ENCODE results near the gene CDH23.

CDH23 gene

GRCh38 chr10:71829896-71830295, 433.2 kb downstream of the CDH23 start:
- DNase-seq (ENCODE audit: low read depth in 2 of 2, low spot score in 1 of 2) = no peak

- no peak for DNase-seq (ENCODE audit: low read depth in 2 of 2, low spot score in 1 of 2)
Measured at GRCh38 chr10:71830726-71831125, 434.0 kb downstream of the CDH23 start.

- DNase-seq (ENCODE audit: low read depth in 2 of 2, low spot score in 1 of 2) = no peak
Measured at GRCh38 chr10:71831646-71832552, 435.2 kb downstream of the CDH23 start.

GRCh38 chr10:71832967-71833366, 436.2 kb downstream of the CDH23 start:
- no peak for DNase-seq (ENCODE audit: low read depth in 2 of 2, low spot score in 1 of 2)

- no peak for DNase-seq (ENCODE audit: low read depth in 2 of 2, low spot score in 1 of 2)
Measured at GRCh38 chr10:71833451-71834342, 437.0 kb downstream of the CDH23 start.

- no peak for DNase-seq (ENCODE audit: low read depth in 2 of 2, low spot score in 1 of 2)
Measured at GRCh38 chr10:71834343-71834674, 437.6 kb downstream of the CDH23 start.

- no peak for DNase-seq (ENCODE audit: low read depth in 2 of 2, low spot score in 1 of 2)
Measured at GRCh38 chr10:71835671-71836595, 439.2 kb downstream of the CDH23 start.

GRCh38 chr10:71836596-71836974, 439.9 kb downstream of the CDH23 start:
- no peak for DNase-seq (ENCODE audit: low read depth in 2 of 2, low spot score in 1 of 2)

GRCh38 chr10:71837098-71837827, 440.5 kb downstream of the CDH23 start:
- no peak for DNase-seq (ENCODE audit: low read depth in 2 of 2, low spot score in 1 of 2)

GRCh38 chr10:71838264-71839211, 441.8 kb downstream of the CDH23 start:
- no peak for DNase-seq (ENCODE audit: low read depth in 2 of 2, low spot score in 1 of 2)

- no peak for DNase-seq (ENCODE audit: low read depth in 2 of 2, low spot score in 1 of 2)
Measured at GRCh38 chr10:71840177-71840957, 443.6 kb downstream of the CDH23 start.

- no peak for DNase-seq (ENCODE audit: low read depth in 2 of 2, low spot score in 1 of 2)
Measured at GRCh38 chr10:71840958-71841335, 444.2 kb downstream of the CDH23 start.

GRCh38 chr10:71842422-71842821, 445.7 kb downstream of the CDH23 start:
- no peak for DNase-seq (ENCODE audit: low read depth in 2 of 2, low spot score in 1 of 2)

- DNase-seq (ENCODE audit: low read depth in 2 of 2, low spot score in 1 of 2) = no peak
Measured at GRCh38 chr10:71842856-71843686, 446.4 kb downstream of the CDH23 start.

- DNase-seq (ENCODE audit: low read depth in 2 of 2, low spot score in 1 of 2) = no peak
Measured at GRCh38 chr10:71844084-71844483, 447.4 kb downstream of the CDH23 start.

- no peak for DNase-seq (ENCODE audit: low read depth in 2 of 2, low spot score in 1 of 2)
Measured at GRCh38 chr10:71844695-71845094, 448.0 kb downstream of the CDH23 start.
